HG03565 (cell line): ENCODE results near the gene ERCC6.

ENCODE experiments used
- ATAC-seq: cut with Tn5 transposase; IDR thresholded peaks from one replicate; pipeline ENCODE4 v1.9.1; 2021; ENCODE audit warnings: mild to moderate bottlenecking, moderate library complexity; ENCODE audit not compliant: unreplicated experiment

The ERCC6 gene

GRCh38 chr10:49538381-49539319 is at the start of gene ERCC6:
Gene ERCC6 (minus strand): TSS chr10:49539121.
- ATAC-seq: peak; percentile 67

DNA sequence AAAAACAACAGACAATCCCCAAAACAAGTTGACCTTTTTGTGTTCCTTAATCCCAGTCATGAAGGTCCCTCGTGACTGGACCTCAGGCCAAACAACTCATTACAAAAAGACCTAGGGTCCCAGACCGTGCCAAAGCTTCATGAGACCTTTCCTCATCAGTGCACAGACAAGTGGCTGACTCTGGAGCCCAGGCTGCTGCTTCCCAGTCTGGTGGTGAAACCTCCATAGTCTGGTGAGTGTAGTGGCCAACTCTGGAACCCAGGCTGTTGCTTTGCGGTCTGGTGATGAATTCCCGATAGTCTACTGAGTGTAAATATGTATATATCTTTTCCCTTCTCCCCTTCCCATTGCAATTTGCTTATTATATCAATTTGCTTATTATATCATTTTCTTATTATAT is 49.1 kb upstream of the ERCC6 start:
- no peak for ATAC-seq

- ATAC-seq: no peak
These were observed 46.5 kb upstream of the ERCC6 start for GRCh38 chr10:49585387-49585786.

DNA sequence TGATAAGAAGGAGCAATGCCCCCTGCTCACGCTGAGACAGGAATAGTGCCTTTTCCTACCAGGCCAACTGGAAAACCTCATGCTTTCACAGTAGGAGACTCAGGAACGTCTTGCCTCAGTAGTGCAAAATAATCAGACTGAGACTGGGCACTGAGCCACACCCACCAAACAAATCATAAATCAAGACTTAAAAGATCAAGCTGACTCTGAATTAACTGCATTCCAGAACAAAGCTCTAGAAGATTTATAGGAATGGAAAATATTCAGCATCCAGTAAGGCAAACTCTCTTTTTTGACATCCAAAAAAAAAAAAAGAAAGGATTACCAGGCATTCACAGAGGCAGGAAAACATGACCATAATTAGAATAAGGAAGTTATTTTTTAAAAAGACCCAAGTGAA is 40.7 kb upstream of the ERCC6 start:
- no peak for ATAC-seq

GRCh38 chr10:49578392-49578791 is 39.5 kb upstream of the ERCC6 start:
- no peak for ATAC-seq

GRCh38 chr10:49577182-49577925 is 38.4 kb upstream of the ERCC6 start:
- ATAC-seq: no peak

DNA sequence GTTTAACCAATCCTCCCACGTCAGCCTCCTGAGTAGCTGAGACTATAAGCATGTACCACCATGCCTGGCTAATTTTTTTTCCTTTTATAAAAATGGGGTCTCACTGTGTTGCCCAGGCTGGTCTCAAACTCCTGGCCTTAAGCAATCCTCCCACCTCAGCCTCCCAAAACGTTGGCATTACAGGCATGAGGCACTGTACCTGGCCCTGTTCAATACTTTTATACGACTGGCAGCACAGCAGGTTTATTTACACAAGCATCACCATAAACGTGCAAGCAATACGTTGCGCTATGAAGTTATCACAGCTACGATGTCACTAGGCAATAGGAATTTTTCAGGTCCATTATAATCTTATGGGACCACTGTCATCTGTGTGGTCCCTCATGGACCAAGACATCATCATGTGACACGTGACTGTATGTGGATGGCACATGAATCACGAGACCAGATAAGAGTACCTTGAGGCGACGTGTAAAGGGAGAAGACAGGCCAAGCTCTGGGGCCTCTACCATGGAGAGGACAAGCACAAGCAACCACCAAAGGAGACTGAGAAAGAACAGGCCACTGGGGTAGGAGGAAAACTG is 36.7 kb upstream of the ERCC6 start:
- no peak for ATAC-seq

- no peak for ATAC-seq
These were observed 33.7 kb upstream of the ERCC6 start for GRCh38 chr10:49572594-49573114.

GRCh38 chr10:49571388-49571787 is 32.5 kb upstream of the ERCC6 start:
- no peak for ATAC-seq

GRCh38 chr10:49569031-49569631 is 30.2 kb upstream of the ERCC6 start:
- no peak for ATAC-seq

DNA sequence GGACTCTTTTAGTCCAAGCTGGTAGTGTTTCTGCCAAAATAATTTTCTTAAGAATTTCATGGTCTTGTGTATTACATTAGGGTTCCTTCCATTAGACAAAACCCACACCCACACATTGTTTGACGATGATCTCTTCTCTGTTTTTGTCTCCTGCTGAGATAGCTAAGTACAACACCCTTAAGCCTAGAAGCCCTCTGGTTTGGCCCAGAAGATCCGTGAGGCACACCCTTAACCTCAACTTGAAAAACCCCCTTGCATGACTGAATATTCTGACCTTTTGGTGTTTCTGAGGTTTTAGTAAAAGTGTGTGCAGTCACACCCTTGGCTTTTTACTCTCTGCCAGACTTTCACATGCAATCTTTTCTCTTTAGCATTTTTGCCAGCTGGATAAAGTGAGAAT is 29.3 kb upstream of the ERCC6 start:
- peak; percentile 71 for ATAC-seq

DNA sequence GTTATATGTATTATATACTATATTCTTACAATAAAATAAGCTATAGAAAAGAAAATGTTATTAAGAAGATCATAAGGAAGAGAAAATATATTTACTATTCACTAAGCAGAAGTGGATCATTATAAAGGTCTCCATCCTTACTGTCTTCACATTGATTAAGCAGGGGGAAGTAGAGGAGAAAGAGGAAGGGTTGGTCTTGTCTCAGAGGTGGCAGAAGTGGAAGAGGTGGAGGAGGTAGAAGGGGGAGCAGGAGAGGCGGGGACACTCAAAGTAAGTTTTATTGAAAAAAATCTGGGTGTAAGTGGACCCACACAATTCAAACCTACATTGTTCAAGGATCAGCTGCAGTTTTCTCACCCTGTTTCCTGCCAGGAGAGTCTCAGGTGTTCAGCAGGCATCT is 28.9 kb upstream of the ERCC6 start:
- ATAC-seq: peak; percentile 14

DNA sequence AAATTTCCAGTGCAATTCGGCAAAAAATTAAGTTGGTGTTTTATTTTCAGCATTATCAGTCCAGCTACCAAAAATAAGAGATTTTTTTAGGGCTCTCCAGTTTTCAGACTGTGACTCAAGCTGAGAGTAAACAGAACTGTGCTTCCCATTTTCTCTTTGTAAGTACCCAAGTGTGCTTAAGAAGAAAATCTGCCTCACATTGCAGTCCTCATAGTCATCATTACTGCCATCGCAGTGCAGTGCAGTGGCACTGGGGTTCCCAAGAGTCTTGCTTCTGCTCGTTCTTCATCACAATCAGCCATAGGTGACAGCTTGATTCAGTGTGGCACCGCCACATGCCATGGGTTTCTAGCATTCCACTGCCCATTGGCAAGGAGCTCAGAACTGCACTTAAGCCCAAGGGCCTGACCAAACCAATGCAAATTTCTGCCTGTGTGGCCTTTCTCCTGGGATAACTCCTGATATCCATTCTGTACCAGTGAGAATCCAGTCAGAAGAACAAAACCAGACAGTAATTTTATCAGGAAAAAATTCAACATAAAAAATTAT is 25.6 kb upstream of the ERCC6 start:
- ATAC-seq: no peak

DNA sequence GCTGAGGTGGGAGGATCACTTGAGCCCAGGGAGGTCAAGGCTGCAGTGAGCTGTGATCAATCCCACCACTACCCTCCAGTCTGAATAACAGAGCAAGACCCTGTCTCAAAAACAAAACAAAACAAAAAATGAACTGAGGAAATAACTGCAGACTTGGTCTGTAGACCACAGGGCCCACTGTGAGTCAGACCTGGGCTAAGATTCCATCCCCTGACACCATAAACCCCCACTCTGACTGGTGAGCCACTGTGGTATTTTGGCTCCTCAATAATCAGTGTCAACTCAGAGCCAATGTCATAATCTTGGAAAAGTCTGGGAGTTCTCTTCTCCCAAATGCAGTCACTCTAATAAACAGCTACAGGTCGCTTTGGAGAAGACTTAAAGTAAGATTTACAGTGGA is 24.0 kb upstream of the ERCC6 start:
- no peak for ATAC-seq

DNA sequence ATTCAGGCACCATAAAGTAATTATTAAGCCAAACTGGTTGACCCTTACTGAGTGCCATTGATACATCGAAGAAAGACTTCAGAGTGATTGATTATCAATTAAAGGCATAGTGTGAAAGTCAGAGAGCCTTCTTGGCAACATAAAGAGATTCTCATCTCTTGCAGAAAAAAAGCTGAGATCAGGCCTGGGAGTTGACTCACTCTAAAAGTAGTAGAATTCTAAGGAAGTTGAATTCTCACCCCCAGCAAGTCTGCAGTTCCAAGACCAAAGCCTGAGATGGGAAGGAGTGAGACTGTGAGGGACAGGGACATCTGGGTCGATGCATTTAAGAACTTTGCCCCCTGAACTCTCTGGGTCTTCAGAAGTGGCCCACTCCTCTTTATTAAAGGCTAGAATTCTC is 21.6 kb upstream of the ERCC6 start:
- no peak for ATAC-seq

- ATAC-seq: no peak
These were observed 20.6 kb upstream of the ERCC6 start for GRCh38 chr10:49559476-49559875.

- ATAC-seq: no peak
These were observed 19.3 kb upstream of the ERCC6 start for GRCh38 chr10:49558190-49558589.

- ATAC-seq: no peak
These were observed 18.8 kb upstream of the ERCC6 start for GRCh38 chr10:49557681-49558080.

- ATAC-seq: no peak
These were observed 17.8 kb upstream of the ERCC6 start for GRCh38 chr10:49556723-49557122.

DNA sequence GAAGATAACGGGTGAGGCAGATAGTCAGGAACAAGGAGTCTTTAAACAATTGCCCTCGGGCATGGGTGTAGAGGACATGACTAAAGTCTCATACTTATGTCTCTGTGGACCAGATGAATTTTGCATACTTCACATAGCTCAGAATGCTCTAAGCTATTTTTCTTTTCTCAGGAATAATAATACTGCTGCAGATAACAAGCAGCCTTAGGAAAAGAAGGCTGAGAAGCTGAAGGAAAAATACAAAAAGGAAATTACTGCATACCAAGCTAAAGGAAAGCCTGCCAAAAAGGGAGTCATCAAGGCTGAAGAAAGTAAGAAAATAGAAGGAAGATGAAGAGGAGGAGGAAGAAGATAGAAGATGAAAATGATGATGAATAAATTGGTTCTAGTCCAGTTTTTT is 13.4 kb upstream of the ERCC6 start:
- ATAC-seq: no peak

DNA sequence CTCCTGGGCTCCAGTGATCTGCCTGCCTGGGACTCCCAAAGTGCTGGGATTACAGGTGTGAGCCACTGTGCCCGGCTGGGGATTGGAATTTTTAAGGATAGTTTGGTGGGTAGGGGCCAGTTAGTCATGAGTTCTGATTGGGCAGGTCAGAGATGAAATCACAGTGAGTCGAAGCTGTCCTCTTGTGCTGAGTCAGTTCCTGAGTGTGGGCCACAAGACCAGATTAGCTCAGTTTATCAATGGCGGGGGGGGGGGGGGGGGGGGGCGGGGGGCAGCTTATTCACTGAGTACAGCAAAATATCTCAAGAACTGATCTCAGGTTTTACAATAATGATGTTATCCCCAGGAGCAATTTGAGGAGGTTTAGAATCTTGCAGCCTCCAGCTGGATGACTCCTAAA is 11.6 kb upstream of the ERCC6 start:
- no peak for ATAC-seq
